ENCODE measurements around the gene THSD4. TPM values are rescaled to one million over a fixed set of nuclear protein-coding genes. Genes with fewer than 3 reads are reported as not detected.

Gene THSD4
- total RNA-seq, 2 experiments from 2014 or later: not detected

- Histone ChIP-seq H3K79me2 (ENCODE audit: insufficient read depth, low read depth, low read length) (no peaks in the 10 kb centered on the region), H2AFZ (ENCODE audit: low read length) (no peak overlapping the region), H3K4me3 (ENCODE audit: low read depth, low read length, poor library complexity, severe bottlenecking) (no peak overlapping the region), H3K4me1 (ENCODE audit: insufficient read depth, low read length, poor library complexity, severe bottlenecking) (no peaks in the 10 kb centered on the region), H3K9me3 (ENCODE audit: low read length) (no peaks in the 10 kb centered on the region), H3K36me3 (ENCODE audit: insufficient read depth, low read length) (no peaks in the 10 kb centered on the region), H4K20me1 (ENCODE audit: insufficient read depth, low read length) (no peaks in the 10 kb centered on the region), H3K4me2 (ENCODE audit: low read length) (no peak overlapping the region), H3K9me2 (ENCODE audit: insufficient read depth, low read length) (no peaks in the 10 kb centered on the region), H3K27ac (ENCODE audit: low read depth, low read length, poor library complexity, severe bottlenecking) (no peak overlapping the region)
- BruUV-seq (replicated peaks): no TSS peak
- POLR2A ChIA-PET: no interaction called here
- DNase-seq (ENCODE audit: low spot score): no peak
- TF ChIP-seq CTCF (conservative IDR thresholded peaks at IDR 0.05; ENCODE audit: low read length) (no peak), EZH2phosphoT487 (IDR thresholded peaks at IDR 0.05; ENCODE audit: borderline replicate concordance, low read depth, low read length) (no peak)
- CTCF ChIA-PET (ENCODE audit: unreplicated experiment): no interaction called here
- intact Hi-C loops (cut with micrococcal nuclease; ENCODE audit: unreplicated experiment): no loop called here
Measured at GRCh38 chr15:71189718-71190117, 74.4 kb downstream of the THSD4 start.

GRCh38 chr15:71191296-71191695 is 76.0 kb downstream of the THSD4 start:
- Histone ChIP-seq H3K4me3 (ENCODE audit: low read depth, low read length, poor library complexity, severe bottlenecking) (no peak overlapping the region), H2AFZ (ENCODE audit: low read length) (no peak overlapping the region), H3K9me3 (ENCODE audit: low read length) (no peaks in the 10 kb centered on the region), H3K36me3 (ENCODE audit: insufficient read depth, low read length) (no peaks in the 10 kb centered on the region), H3K79me2 (ENCODE audit: insufficient read depth, low read depth, low read length) (no peaks in the 10 kb centered on the region), H4K20me1 (ENCODE audit: insufficient read depth, low read length) (no peaks in the 10 kb centered on the region), H3K27ac (ENCODE audit: low read depth, low read length, poor library complexity, severe bottlenecking) (no peak overlapping the region), H3K9me2 (ENCODE audit: insufficient read depth, low read length) (no peaks in the 10 kb centered on the region), H3K4me2 (ENCODE audit: low read length) (no peak overlapping the region), H3K4me1 (ENCODE audit: insufficient read depth, low read length, poor library complexity, severe bottlenecking) (no peaks in the 10 kb centered on the region)
- no TSS peak for BruUV-seq (replicated peaks)
- intact Hi-C loops (cut with micrococcal nuclease; ENCODE audit: unreplicated experiment): no loop called here
- POLR2A ChIA-PET: no interaction called here
- TF ChIP-seq CTCF (conservative IDR thresholded peaks at IDR 0.05; ENCODE audit: low read length) (no peak), EZH2phosphoT487 (IDR thresholded peaks at IDR 0.05; ENCODE audit: borderline replicate concordance, low read depth, low read length) (no peak)
- no peak for DNase-seq (ENCODE audit: low spot score)
- CTCF ChIA-PET (ENCODE audit: unreplicated experiment): no interaction called here

GRCh38 chr15:71192816-71193215 is 77.5 kb downstream of the THSD4 start:
- Histone ChIP-seq H3K4me2 (ENCODE audit: low read length) (no peak overlapping the region), H3K9me2 (ENCODE audit: insufficient read depth, low read length) (no peaks in the 10 kb centered on the region), H4K20me1 (ENCODE audit: insufficient read depth, low read length) (no peaks in the 10 kb centered on the region), H3K9me3 (ENCODE audit: low read length) (no peaks in the 10 kb centered on the region), H3K79me2 (ENCODE audit: insufficient read depth, low read depth, low read length) (no peaks in the 10 kb centered on the region), H3K4me1 (ENCODE audit: insufficient read depth, low read length, poor library complexity, severe bottlenecking) (no peaks in the 10 kb centered on the region), H3K4me3 (ENCODE audit: low read depth, low read length, poor library complexity, severe bottlenecking) (no peak overlapping the region), H3K36me3 (ENCODE audit: insufficient read depth, low read length) (no peaks in the 10 kb centered on the region), H3K27ac (ENCODE audit: low read depth, low read length, poor library complexity, severe bottlenecking) (no peak overlapping the region), H2AFZ (ENCODE audit: low read length) (no peak overlapping the region)
- intact Hi-C loops (cut with micrococcal nuclease; ENCODE audit: unreplicated experiment): no loop called here
- CTCF ChIA-PET (ENCODE audit: unreplicated experiment): no interaction called here
- TF ChIP-seq EZH2phosphoT487 (IDR thresholded peaks at IDR 0.05; ENCODE audit: borderline replicate concordance, low read depth, low read length): no peak
- TF ChIP-seq CTCF (conservative IDR thresholded peaks at IDR 0.05; ENCODE audit: low read length): no peak
- BruUV-seq (replicated peaks): no TSS peak
- POLR2A ChIA-PET: no interaction called here
- no peak for DNase-seq (ENCODE audit: low spot score)
